OCI-LY3 (cell line): Measurements from ENCODE around the gene RPS6KA4.
"Not testable (repeated sequence)": the region's sequence is repeated elsewhere in the genome, so short reads cannot be mapped to it uniquely, and the experiment has no call there.

ENCODE experiments used
- H2AFZ ChIP-seq: fragments of 200-600, 300-600 bp; shearing (Covaris generic); 2 replicates; pipeline ENCODE4 v1.6.0; 2014; ENCODE audit warnings: antibody characterized with exemption, low read depth, low read length
- H3K27ac ChIP-seq: fragments of 200-600, 300-600 bp; sonication (generic); 2 replicates; pipeline ENCODE4 v1.5.1; 2014; ENCODE audit warnings: mild to moderate bottlenecking, low read length, moderate library complexity, mixed read lengths
- H3K27me3 ChIP-seq: fragments of 200-600, 300-600 bp; sonication (generic); 2 replicates; pipeline ENCODE4 v1.6.1; 2014; ENCODE audit warnings: low read depth, low read length, mixed read lengths
- H3K36me3 ChIP-seq: fragments of 200-600, 300-600 bp; sonication (generic); replicated peaks from 2 replicates; pipeline ENCODE3; 2014; ENCODE audit warnings: low read depth, low read length, mixed read lengths
- H3K4me1 ChIP-seq: fragments of 300-600, 200-600 bp; sonication (generic); 2 replicates; pipeline ENCODE4 v1.6.1; 2014; ENCODE audit warnings: low read length, mixed read lengths
- H3K4me2 ChIP-seq: fragments of 200-600, 300-600 bp; sonication (generic); 2 replicates; pipeline ENCODE4 v1.6.1; 2014; ENCODE audit warnings: low read length, mixed read lengths
- H3K4me3 ChIP-seq: fragments of 300-600, 200-600 bp; sonication (generic); 2 replicates; pipeline ENCODE4 v1.5.1; 2014; ENCODE audit warnings: antibody characterized with exemption, mild to moderate bottlenecking, low read length, moderate library complexity
- H3K79me2 ChIP-seq: fragments of 300-600, 200-600 bp; shearing (Covaris generic); 2 replicates; pipeline ENCODE4 v1.6.1; 2014; ENCODE audit warnings: mild to moderate bottlenecking, low read length, mixed read lengths
- H3K9ac ChIP-seq: fragments of 300-600, 200-600 bp; shearing (Covaris generic); 2 replicates; pipeline ENCODE4 v1.6.0; 2014; ENCODE audit warnings: mild to moderate bottlenecking, low read length, moderate library complexity
- H3K9me3 ChIP-seq: fragments of 200-600, 300-600 bp; shearing (Covaris generic); 2 replicates; pipeline ENCODE4 v1.6.1; 2014; ENCODE audit warnings: low read length, mixed read lengths; ENCODE audit not compliant: insufficient read depth
- H4K20me1 ChIP-seq: fragments of 200-600, 300-600 bp; sonication (generic); 2 replicates; pipeline ENCODE4 v1.6.1; 2016; ENCODE audit warnings: low read length, mixed read lengths; ENCODE audit not compliant: insufficient read depth
- EZH2phosphoT487 ChIP-seq: fragments of 200-600 bp; shearing (Covaris generic); IDR thresholded peaks from 2 replicates; pipeline ENCODE4 v1.6.1; 2018; ENCODE audit warnings: antibody characterized with exemption, mixed run types, low read depth
- TF ChIP-seq, protein P1 (sequence below): fragments of 200-600, 300-600 bp; sonication (generic); IDR thresholded peaks from 2 replicates; pipeline ENCODE4 v1.5.1; 2014; ENCODE audit warnings: antibody characterized with exemption, low read length, low read depth

The RPS6KA4 gene

DNA sequence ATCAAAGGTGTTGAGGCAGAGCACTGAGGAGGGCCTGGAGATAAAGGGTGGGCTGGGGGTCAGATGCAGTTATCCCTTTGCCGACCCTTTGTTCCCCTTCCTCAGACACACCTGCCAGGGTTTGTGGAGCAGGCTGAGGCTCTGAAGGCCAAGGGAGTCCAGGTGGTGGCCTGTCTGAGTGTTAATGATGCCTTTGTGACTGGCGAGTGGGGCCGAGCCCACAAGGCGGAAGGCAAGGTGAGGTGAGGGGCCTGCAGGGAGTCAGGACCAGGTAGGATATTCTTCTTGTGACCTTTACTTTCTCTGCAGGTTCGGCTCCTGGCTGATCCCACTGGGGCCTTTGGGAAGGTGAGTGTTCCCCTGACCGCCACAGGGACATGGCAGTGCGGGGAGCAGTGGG lies 38.4 kb upstream of the RPS6KA4 start:
- H3K4me1 ChIP-seq = peaks cover 14% of the 10 kb centered on the region
- peaks cover 16% of the 10 kb centered on the region for H3K36me3 ChIP-seq
- H2AFZ ChIP-seq = no peak overlapping the region
- peaks cover 29% of the 10 kb centered on the region for H3K79me2 ChIP-seq
- no peaks in the 10 kb centered on the region for H3K27me3 ChIP-seq
- H3K9me3 ChIP-seq = no peaks in the 10 kb centered on the region
- H3K9ac ChIP-seq = no peak overlapping the region
- no peak overlapping the region for H3K4me2 ChIP-seq
- H3K27ac ChIP-seq = no peak overlapping the region
- H4K20me1 ChIP-seq = no peaks in the 10 kb centered on the region
- TF ChIP-seq EZH2phosphoT487 = no peak
- TF ChIP-seq, protein P1, sequence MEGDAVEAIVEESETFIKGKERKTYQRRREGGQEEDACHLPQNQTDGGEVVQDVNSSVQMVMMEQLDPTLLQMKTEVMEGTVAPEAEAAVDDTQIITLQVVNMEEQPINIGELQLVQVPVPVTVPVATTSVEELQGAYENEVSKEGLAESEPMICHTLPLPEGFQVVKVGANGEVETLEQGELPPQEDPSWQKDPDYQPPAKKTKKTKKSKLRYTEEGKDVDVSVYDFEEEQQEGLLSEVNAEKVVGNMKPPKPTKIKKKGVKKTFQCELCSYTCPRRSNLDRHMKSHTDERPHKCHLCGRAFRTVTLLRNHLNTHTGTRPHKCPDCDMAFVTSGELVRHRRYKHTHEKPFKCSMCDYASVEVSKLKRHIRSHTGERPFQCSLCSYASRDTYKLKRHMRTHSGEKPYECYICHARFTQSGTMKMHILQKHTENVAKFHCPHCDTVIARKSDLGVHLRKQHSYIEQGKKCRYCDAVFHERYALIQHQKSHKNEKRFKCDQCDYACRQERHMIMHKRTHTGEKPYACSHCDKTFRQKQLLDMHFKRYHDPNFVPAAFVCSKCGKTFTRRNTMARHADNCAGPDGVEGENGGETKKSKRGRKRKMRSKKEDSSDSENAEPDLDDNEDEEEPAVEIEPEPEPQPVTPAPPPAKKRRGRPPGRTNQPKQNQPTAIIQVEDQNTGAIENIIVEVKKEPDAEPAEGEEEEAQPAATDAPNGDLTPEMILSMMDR = no peak
- no peak overlapping the region for H3K4me3 ChIP-seq

DNA sequence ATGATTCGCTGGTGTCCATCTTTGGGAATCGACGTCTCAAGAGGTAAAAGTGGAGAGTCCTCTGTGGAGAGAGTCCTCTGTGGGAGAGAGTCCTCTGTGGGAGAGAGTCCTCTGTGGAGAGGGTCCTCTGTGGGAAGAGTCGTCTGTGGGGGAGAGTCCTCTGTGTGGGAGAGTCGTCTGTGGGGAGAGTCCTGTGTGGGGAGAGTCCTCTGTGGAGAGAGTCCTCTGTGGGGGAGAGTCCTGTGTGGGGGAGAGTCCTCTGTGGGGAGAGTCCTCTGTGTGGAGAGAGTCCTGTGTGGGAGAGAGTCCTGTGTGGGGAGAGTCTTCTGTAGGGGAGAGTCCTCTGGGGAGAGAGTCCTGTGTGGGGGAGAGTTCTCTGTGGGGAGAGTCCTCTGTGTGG lies 37.9 kb upstream of the RPS6KA4 start:
- peaks cover 24% of the 10 kb centered on the region for H3K79me2 ChIP-seq
- H3K4me2 ChIP-seq = no peak overlapping the region
- no peak for TF ChIP-seq EZH2phosphoT487
- TF ChIP-seq, protein P1 = no peak
- H3K27me3 ChIP-seq = no peaks in the 10 kb centered on the region
- no peak overlapping the region for H3K27ac ChIP-seq
- no peak overlapping the region for H3K9ac ChIP-seq
- H3K36me3 ChIP-seq = peaks cover 14% of the 10 kb centered on the region
- H3K9me3 ChIP-seq = no peaks in the 10 kb centered on the region
- H3K4me1 ChIP-seq = peaks cover 13% of the 10 kb centered on the region
- H4K20me1 ChIP-seq = no peaks in the 10 kb centered on the region
- H3K4me3 ChIP-seq = no peak overlapping the region
- no peak overlapping the region for H2AFZ ChIP-seq

DNA sequence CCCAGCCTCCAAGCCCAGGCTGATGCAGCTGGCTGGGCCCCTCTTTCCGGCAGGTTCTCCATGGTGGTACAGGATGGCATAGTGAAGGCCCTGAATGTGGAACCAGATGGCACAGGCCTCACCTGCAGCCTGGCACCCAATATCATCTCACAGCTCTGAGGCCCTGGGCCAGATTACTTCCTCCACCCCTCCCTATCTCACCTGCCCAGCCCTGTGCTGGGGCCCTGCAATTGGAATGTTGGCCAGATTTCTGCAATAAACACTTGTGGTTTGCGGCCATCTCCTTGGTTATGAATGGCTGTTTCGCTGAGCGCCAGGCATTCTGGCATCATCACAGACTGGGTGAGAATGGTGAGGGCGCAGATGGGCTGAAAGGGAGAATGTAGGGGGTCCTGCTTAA lies 37.4 kb upstream of the RPS6KA4 start:
- Histone ChIP-seq H3K27ac (no peak overlapping the region), H3K9ac (no peak overlapping the region), H3K36me3 (peaks cover 13% of the 10 kb centered on the region), H4K20me1 (no peaks in the 10 kb centered on the region), H3K4me2 (no peak overlapping the region), H3K79me2 (peaks cover 19% of the 10 kb centered on the region), H3K4me1 (peaks cover 8% of the 10 kb centered on the region), H3K4me3 (no peak overlapping the region), H3K27me3 (no peaks in the 10 kb centered on the region), H3K9me3 (no peaks in the 10 kb centered on the region), H2AFZ (no peak overlapping the region)
- TF ChIP-seq EZH2phosphoT487 = no peak

DNA sequence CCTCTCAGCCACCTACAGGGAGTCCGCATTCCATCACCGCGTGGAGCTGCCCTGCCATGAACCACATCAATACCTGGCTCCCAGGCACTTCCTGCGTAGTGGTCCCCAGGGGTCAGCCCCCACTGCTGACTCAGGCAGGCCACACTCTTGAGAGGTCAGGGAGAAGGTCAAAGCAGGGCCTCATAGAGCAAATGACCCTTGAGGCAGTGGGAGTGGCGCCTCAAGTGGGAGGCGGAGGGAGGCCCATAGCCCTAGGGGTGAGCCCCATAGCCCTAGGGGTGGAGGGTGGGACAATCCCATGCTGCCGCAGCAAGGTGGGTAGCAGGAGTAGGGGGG lies 36.1 kb upstream of the RPS6KA4 start:
- Histone ChIP-seq H3K27me3 (no peaks in the 10 kb centered on the region), H3K4me3 (no peak overlapping the region), H2AFZ (no peak overlapping the region), H3K27ac (no peak overlapping the region), H3K79me2 (peaks cover 11% of the 10 kb centered on the region; the same call in 1 of the 2 replicates), H3K9ac (no peak overlapping the region), H3K36me3 (peaks cover 13% of the 10 kb centered on the region), H3K4me2 (no peak overlapping the region), H4K20me1 (no peaks in the 10 kb centered on the region), H3K4me1 (peaks cover 6% of the 10 kb centered on the region), H3K9me3 (no peaks in the 10 kb centered on the region)
- TF ChIP-seq EZH2phosphoT487 = no peak
- TF ChIP-seq, protein P1 = no peak

DNA sequence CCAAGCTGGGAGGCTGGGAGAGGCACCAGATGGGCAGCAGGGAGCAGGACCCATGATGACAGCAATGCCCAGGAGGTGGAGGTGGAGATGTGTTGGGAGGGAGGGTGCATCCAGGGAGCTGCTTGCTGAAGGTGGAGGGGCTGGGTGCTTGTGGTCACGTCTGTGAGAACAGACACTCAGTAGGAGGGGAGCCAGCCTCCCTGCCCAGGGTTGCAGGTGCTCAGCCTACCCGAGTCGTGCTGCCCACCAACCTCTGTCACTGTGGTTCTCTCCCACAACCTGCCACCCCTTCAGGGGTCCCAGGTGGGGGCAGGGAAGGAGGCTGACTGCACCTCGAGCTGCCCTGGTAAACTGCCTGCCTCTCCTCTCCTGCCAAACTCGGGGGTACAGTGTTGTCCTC lies 35.6 kb upstream of the RPS6KA4 start:
- Histone ChIP-seq H2AFZ (no peak overlapping the region), H3K9me3 (no peaks in the 10 kb centered on the region), H3K4me3 (no peak overlapping the region), H3K79me2 (peaks cover 8% of the 10 kb centered on the region; the same call in 1 of the 2 replicates), H3K4me2 (no peak overlapping the region), H3K27ac (no peak overlapping the region), H3K4me1 (peaks cover 6% of the 10 kb centered on the region), H3K36me3 (peaks cover 13% of the 10 kb centered on the region), H3K27me3 (no peaks in the 10 kb centered on the region), H3K9ac (no peak overlapping the region), H4K20me1 (no peaks in the 10 kb centered on the region)
- no peak for TF ChIP-seq EZH2phosphoT487
- TF ChIP-seq, protein P1 = no peak

DNA sequence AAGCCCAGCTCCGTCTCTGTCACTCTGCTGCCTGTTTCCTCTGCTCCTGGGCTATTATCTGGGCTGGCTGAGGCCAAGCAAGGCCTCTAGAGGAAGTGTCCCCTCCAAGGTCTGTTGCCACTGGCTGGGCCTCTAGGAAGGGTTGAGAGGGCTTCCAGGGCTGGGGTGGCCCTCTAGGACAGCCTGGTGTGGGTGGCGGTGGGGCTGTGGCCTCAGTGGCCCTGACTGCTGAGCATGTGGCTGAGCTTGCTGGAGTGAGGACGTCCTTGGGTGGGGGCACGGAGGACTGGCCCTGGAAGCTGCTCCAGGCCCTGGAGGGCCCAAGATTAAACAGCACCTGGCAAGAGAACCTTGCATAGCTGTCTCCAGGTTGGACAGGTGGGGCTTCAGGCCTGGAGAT lies 35.0 kb upstream of the RPS6KA4 start:
- H3K9ac ChIP-seq, H3K4me3 ChIP-seq, H3K4me2 ChIP-seq, H3K79me2 ChIP-seq, H2AFZ ChIP-seq, H4K20me1 ChIP-seq, H3K27me3 ChIP-seq, H3K9me3 ChIP-seq, H3K27ac ChIP-seq, H3K4me1 ChIP-seq: not testable (repeated sequence)
- peaks cover 13% of the 10 kb centered on the region for H3K36me3 ChIP-seq
